Type B pancreatic cell (in vitro differentiated cells): ENCODE data around the gene C5orf15. TPM values are rescaled to one million over a fixed set of nuclear protein-coding genes. Genes with fewer than 3 reads are reported as not detected.
A peak's percentile ranks its signal among the peaks of the same experiment; 100 is the strongest.

Experiments
- DNase-seq: peaks from one replicate; pipeline ENCODE4 v3.0.0; 2021; ENCODE audit warnings: mixed read lengths; ENCODE audit not compliant: unreplicated experiment; ENCODE audit errors: extremely low spot score
- H3K27ac Mint-ChIP-seq: 2 replicates; pipeline ENCODE4 v1.8.0; 2021; ENCODE audit warnings: mild to moderate bottlenecking, mixed read lengths
- H3K27me3 Mint-ChIP-seq: 2 replicates; pipeline ENCODE4 v1.8.0; 2021; ENCODE audit warnings: mixed read lengths
- H3K36me3 Mint-ChIP-seq: 2 replicates; pipeline ENCODE4 v1.8.0; 2021; ENCODE audit warnings: mixed read lengths
- H3K4me1 Mint-ChIP-seq: one replicate; pipeline ENCODE4 v1.8.0; 2021; ENCODE audit warnings: mixed read lengths; ENCODE audit not compliant: unreplicated experiment
- H3K4me3 Mint-ChIP-seq: 2 replicates; pipeline ENCODE4 v1.8.0; 2021; ENCODE audit warnings: mild to moderate bottlenecking, mixed read lengths
- H3K9me3 Mint-ChIP-seq: 2 replicates; pipeline ENCODE4 v1.8.0; 2021; ENCODE audit warnings: mixed read lengths
- total RNA-seq: library from RNA; stranded (reverse); gene quantifications from 2 replicates; pipeline ENCODE4 v1.2.1, GENCODE V29; 2021; ENCODE audit warnings: low replicate concordance
- TF ChIP-seq, protein P1 (sequence below): fragments of 200-600 bp; sonication (generic); conservative IDR thresholded peaks from 2 replicates; pipeline ENCODE4 v1.5.0; 2021; ENCODE audit warnings: antibody characterized with exemption, mild to moderate bottlenecking

Gene C5orf15
- total RNA-seq, 1 donor from 2014 or later: 47.2 TPM

DNA sequence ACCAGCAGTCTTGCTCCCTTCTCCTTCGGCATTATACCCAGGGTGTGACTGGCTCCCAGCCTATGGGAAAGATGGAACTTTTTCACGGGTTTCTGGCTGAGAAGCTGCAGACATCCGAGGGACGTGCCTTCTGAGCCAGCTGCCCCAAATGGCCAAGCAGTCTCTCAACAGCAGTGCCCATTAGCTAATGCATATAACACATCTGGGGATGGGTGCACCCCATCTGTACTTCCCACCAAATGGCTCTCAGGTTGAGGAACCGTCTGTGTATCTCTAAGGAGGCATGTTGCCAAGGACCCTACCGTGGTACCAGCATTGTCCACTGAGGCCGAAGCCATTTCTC lies 25.0 kb downstream of the C5orf15 start:
- TF ChIP-seq, protein P1, sequence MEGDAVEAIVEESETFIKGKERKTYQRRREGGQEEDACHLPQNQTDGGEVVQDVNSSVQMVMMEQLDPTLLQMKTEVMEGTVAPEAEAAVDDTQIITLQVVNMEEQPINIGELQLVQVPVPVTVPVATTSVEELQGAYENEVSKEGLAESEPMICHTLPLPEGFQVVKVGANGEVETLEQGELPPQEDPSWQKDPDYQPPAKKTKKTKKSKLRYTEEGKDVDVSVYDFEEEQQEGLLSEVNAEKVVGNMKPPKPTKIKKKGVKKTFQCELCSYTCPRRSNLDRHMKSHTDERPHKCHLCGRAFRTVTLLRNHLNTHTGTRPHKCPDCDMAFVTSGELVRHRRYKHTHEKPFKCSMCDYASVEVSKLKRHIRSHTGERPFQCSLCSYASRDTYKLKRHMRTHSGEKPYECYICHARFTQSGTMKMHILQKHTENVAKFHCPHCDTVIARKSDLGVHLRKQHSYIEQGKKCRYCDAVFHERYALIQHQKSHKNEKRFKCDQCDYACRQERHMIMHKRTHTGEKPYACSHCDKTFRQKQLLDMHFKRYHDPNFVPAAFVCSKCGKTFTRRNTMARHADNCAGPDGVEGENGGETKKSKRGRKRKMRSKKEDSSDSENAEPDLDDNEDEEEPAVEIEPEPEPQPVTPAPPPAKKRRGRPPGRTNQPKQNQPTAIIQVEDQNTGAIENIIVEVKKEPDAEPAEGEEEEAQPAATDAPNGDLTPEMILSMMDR: no peak
- Mint-ChIP-seq H3K36me3 (no peaks in the 10 kb centered on the region), H3K9me3 (no peaks in the 10 kb centered on the region), H3K4me3 (no peak overlapping the region), H3K27ac (no peak overlapping the region), H3K27me3 (peaks cover 6% of the 10 kb centered on the region), H3K4me1 (peaks cover 22% of the 10 kb centered on the region)
- DNase-seq: peak; percentile 48

DNA sequence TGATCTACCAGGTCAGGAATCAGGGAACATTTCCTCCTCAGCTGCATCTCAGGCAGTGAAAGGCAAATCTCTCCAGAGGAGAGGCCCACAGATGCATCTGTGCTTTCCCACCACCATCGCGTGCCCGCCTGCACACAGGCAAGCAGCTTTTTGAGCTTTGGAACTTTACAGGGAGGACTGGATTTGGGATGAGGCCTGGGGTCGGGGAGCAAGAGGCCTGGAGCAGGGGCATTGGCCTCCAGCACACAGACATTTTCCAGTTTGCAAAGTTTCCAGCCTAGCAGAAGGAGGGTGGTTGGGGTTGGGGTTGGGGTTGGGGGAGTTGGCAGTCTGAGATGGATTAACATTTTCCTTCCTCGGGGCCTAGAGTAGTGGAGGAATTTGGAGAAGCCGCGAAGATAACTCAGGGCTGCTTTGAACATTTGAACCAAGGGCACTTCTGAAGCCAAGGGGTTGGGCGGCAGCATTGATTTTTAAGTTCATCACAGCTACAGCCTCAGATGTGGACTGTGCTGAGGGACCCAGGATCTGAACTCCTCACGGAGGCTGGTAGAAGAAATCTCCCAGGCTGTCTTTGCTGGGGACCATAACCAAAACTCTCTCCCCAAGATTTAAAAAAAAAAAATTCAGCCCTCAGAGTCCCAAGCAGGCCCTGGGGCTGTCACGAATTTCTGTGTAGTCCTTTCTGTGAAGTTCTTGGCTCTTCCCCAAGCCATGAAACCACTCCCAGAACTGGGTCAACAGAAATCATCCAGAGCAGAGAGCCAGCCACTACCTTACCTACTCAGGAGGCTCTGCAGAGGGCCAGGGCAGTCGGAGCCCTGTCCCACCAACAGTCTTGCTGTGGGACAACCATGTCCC lies 25.6 kb downstream of the C5orf15 start:
- TF ChIP-seq, protein P1: no peak
- Mint-ChIP-seq H3K27ac (no peak overlapping the region), H3K36me3 (no peaks in the 10 kb centered on the region), H3K4me3 (no peak overlapping the region), H3K9me3 (no peaks in the 10 kb centered on the region), H3K4me1 (peaks cover 27% of the 10 kb centered on the region), H3K27me3 (peaks cover 6% of the 10 kb centered on the region)
- DNase-seq: peak; percentile 54

DNA sequence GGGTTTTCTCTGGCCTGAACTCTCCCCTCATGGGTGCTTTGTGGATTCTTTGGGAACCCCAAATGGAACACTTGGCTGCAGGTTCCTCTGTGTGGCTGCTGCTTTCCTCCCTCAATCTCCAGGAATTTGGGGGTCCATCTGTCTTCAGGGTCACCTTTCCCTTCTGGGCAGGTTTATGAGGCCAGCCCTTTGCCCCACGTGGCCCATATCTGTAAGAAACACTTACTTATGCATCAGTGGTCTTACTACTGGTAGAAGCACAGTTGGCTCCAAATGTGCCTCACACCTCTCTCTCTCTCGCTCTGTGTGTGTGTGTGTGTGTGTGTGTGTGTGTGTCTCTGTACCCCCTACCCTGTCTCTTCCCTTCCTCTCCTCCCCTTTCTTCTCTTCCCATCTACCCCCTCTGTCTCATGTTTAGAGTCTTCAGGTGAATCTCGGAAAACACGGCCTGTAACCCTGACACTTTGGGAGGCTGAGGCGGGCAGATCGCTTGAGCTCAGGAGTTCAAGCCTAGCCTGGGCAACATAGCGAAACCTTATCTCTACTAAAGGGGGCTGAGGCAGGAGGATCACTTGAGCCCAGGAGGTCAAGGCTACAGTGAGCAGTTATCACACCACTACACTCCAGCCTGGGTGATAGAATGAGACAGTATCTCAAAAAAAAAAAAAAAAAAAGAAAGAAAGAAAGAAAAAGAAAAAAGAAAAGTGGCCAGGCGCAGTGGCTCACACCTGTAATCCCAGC lies 26.8 kb downstream of the C5orf15 start:
- no peak for DNase-seq
- Mint-ChIP-seq H3K36me3 (no peaks in the 10 kb centered on the region), H3K4me1 (peaks cover 32% of the 10 kb centered on the region), H3K27ac (no peak overlapping the region), H3K4me3 (no peak overlapping the region), H3K9me3 (peaks cover 7% of the 10 kb centered on the region), H3K27me3 (peaks cover 6% of the 10 kb centered on the region)
- TF ChIP-seq, protein P1: no peak

DNA sequence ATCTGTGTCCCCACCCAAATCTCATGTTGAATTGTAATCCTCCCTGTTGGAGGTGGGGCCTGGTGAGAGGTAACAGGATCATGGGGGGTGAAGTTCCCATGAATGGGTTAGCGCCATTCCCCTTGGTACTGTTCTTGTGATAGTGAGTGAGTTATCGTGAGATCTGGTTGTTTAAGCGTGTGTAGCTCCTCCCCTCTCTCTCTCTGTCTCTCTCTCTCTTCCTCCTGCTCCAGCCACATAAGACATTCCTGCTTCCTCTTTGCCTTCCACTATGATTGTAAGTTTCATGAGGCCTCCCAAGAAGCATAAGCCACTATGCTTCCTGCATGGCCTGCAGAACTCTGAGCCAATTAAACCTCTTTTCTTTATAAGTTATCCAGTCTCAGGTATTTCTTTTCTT lies 28.8 kb downstream of the C5orf15 start:
- no peak for DNase-seq
- peaks cover 8% of the 10 kb centered on the region for H3K9me3 Mint-ChIP-seq
- no peaks in the 10 kb centered on the region for H3K36me3 Mint-ChIP-seq
- peaks cover under 1% of the 10 kb centered on the region for H3K27me3 Mint-ChIP-seq
- H3K27ac Mint-ChIP-seq: peak overlapping the region; percentile 74
- TF ChIP-seq, protein P1: no peak
- H3K4me1 Mint-ChIP-seq: peaks cover 32% of the 10 kb centered on the region
- H3K4me3 Mint-ChIP-seq: no peak overlapping the region

DNA sequence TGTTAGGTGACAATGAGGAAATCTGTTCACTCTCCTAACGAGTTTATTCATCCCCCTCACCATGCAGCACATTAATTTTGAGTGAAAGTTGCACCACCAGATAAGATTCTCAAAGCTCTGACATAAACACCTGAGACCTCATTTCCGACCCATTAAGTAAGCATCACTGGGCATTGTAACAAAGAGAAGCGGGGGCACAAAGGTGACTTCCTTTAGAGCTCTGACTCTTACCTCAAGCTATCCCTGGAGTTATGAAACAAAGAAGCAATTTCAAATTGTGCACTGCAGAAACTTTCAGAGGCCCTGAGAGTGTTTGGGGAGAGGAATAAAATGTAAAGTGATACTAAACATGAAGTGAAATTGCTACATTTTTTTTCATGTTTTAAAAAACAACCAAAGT lies 29.5 kb downstream of the C5orf15 start:
- peaks cover 28% of the 10 kb centered on the region for H3K4me1 Mint-ChIP-seq
- peaks cover 4% of the 10 kb centered on the region for H3K27me3 Mint-ChIP-seq
- peak overlapping the region; percentile 74 for H3K27ac Mint-ChIP-seq
- peaks cover 8% of the 10 kb centered on the region for H3K9me3 Mint-ChIP-seq
- no peak for DNase-seq
- no peaks in the 10 kb centered on the region for H3K36me3 Mint-ChIP-seq
- TF ChIP-seq, protein P1: no peak
- H3K4me3 Mint-ChIP-seq: no peak overlapping the region
